OCI-LY1 (cell line): ENCODE measurements around the gene BACE2.

Experiments
- H2AFZ ChIP-seq: fragments of 200-600 bp; sonication (generic), shearing (Covaris generic); 2 replicates; pipeline ENCODE4 v1.6.0; 2014; ENCODE audit warnings: antibody characterized with exemption, mild to moderate bottlenecking, low read length
- H3F3A ChIP-seq: fragments of 200-600 bp; sonication (generic), shearing (Covaris generic); 2 replicates; pipeline ENCODE4 v1.6.0; 2014; ENCODE audit warnings: mild to moderate bottlenecking, antibody characterized with exemption, low read length, moderate library complexity; ENCODE audit not compliant: insufficient read depth
- H3K27ac ChIP-seq: fragments of 200-600 bp; sonication (generic); 2 replicates; pipeline ENCODE4 v1.5.1; 2014; ENCODE audit warnings: low read length, mixed run types, mild to moderate bottlenecking, low read depth; ENCODE audit not compliant: poor library complexity, severe bottlenecking
- H3K27me3 ChIP-seq: fragments of 200-600 bp; sonication (generic); 2 replicates; pipeline ENCODE4 v1.6.0; 2014; ENCODE audit warnings: antibody characterized with exemption, mild to moderate bottlenecking, low read length, moderate library complexity; ENCODE audit not compliant: insufficient read depth
- H3K36me3 ChIP-seq: fragments of 200-600 bp; sonication (generic); 2 replicates; pipeline ENCODE4 v1.6.1; 2014; ENCODE audit warnings: mild to moderate bottlenecking, antibody characterized with exemption, low read length, moderate library complexity, mixed read lengths; ENCODE audit not compliant: insufficient read depth
- H3K4me1 ChIP-seq: fragments of 200-600 bp; sonication (generic); 2 replicates; pipeline ENCODE4 v1.5.1; 2014; ENCODE audit warnings: mild to moderate bottlenecking, low read length, moderate library complexity; ENCODE audit not compliant: insufficient read depth, severe bottlenecking
- H3K4me2 ChIP-seq: fragments of 200-600 bp; sonication (generic), shearing (Covaris generic); 2 replicates; pipeline ENCODE4 v1.6.1; 2014; ENCODE audit warnings: low read length
- H3K4me3 ChIP-seq: fragments of 200-600 bp; sonication (generic); 2 replicates; pipeline ENCODE4 v1.5.1; 2014; ENCODE audit warnings: low read length, low read depth, mild to moderate bottlenecking, mixed read lengths; ENCODE audit not compliant: poor library complexity, severe bottlenecking
- H3K79me2 ChIP-seq: fragments of 200-600 bp; shearing (Covaris generic); 2 replicates; pipeline ENCODE4 v1.6.1; 2016; ENCODE audit warnings: mixed run types, low read length, mixed read lengths; ENCODE audit not compliant: insufficient read depth
- H3K9ac ChIP-seq: fragments of 200-600 bp; sonication (generic), shearing (Covaris generic); 2 replicates; pipeline ENCODE4 v1.6.1; 2014; ENCODE audit warnings: mild to moderate bottlenecking, low read length, mixed read lengths
- H3K9me2 ChIP-seq: fragments of 200-600 bp; sonication (generic), shearing (Covaris generic); 2 replicates; pipeline ENCODE4 v1.6.1; 2014; ENCODE audit warnings: low read depth, mild to moderate bottlenecking, low read length, mixed read lengths
- H3K9me3 ChIP-seq: fragments of 200-600 bp; shearing (Covaris generic); 2 replicates; pipeline ENCODE4 v1.6.1; 2014; ENCODE audit warnings: low read length, mixed read lengths
- H4K20me1 ChIP-seq: fragments of 200-600 bp; sonication (generic), shearing (Covaris generic); 2 replicates; pipeline ENCODE4 v1.6.0; 2016; ENCODE audit warnings: mild to moderate bottlenecking, low read length; ENCODE audit not compliant: insufficient read depth
- EZH2 ChIP-seq: fragments of 200-600 bp; sonication (generic), shearing (Covaris generic); IDR thresholded peaks from 2 replicates; pipeline ENCODE4 v1.8.0; 2017; ENCODE audit warnings: borderline replicate concordance, mixed run types, mild to moderate bottlenecking, antibody characterized with exemption, low read length, moderate library complexity, mixed read lengths
- TF ChIP-seq, protein P1 (sequence below): fragments of 200-600 bp; sonication (generic), shearing (Covaris generic); IDR thresholded peaks from 2 replicates; pipeline ENCODE4 v1.5.1; 2017; ENCODE audit warnings: mild to moderate bottlenecking, antibody characterized with exemption, low read length, moderate library complexity, mixed read lengths

The BACE2 gene

DNA sequence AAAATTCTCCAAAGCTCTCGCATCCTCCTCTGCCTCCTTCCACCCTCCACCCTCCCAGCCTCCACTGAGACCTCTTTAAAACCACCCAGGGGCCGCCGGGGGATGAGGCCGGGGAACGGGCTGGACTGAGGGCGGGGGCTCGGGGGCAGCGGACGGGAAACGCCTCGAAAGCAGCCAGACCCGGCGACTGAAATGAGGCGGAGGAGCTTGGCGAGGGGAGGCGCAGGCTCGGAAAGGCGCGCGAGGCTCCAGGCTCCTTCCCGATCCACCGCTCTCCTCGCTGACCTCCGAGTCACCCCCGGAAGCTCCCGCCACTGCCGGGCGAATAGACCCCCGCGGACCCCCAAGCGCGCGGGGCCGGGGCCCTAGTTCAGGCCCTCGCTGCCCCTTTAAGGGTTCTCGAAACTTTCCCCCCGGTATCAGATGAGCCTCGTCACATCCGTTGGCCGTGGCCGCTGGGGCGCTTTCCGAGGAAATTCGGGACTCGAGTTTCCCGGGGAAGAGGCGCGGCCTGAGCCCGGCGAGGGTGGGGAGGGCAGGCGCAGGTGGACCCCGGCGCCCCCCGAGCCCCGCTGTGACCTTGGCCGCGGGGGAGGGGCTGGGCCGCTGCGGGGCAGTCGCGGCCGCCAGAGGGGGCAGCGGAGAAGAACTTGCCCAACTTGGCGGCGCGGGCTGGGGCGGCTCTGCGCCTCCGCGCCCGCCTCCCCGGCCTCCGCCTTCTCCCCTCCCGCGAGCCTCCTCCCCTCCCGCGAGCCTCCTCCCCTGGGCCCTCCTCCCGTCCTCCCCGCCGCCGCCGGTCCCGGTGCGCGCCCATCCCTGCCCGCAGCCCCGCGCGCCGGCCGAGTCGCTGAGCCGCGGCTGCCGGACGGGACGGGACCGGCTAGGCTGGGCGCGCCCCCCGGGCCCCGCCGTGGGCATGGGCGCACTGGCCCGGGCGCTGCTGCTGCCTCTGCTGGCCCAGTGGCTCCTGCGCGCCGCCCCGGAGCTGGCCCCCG, at the start of gene BACE2:
Gene BACE2 (plus strand): TSS at position 813 of the 995 bp plus-strand sequence. CDS start 104 bp downstream, at position 917.
- H3K36me3 ChIP-seq, result no peaks in the 10 kb centered on the region
- H3K79me2 ChIP-seq, result no peaks in the 10 kb centered on the region
- no peak for TF ChIP-seq EZH2
- TF ChIP-seq, protein P1, sequence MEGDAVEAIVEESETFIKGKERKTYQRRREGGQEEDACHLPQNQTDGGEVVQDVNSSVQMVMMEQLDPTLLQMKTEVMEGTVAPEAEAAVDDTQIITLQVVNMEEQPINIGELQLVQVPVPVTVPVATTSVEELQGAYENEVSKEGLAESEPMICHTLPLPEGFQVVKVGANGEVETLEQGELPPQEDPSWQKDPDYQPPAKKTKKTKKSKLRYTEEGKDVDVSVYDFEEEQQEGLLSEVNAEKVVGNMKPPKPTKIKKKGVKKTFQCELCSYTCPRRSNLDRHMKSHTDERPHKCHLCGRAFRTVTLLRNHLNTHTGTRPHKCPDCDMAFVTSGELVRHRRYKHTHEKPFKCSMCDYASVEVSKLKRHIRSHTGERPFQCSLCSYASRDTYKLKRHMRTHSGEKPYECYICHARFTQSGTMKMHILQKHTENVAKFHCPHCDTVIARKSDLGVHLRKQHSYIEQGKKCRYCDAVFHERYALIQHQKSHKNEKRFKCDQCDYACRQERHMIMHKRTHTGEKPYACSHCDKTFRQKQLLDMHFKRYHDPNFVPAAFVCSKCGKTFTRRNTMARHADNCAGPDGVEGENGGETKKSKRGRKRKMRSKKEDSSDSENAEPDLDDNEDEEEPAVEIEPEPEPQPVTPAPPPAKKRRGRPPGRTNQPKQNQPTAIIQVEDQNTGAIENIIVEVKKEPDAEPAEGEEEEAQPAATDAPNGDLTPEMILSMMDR, result no peak
- no peaks in the 10 kb centered on the region for H3K4me1 ChIP-seq
- no peak within 1 kb of the TSS for H2AFZ ChIP-seq
- H3K4me3 ChIP-seq, result no peak within 1 kb of the TSS
- H3F3A ChIP-seq, result no peaks in the 10 kb centered on the region
- no peak within 1 kb of the TSS for H3K9ac ChIP-seq
- no peaks in the 10 kb centered on the region for H4K20me1 ChIP-seq
- no peak within 1 kb of the TSS for H3K4me2 ChIP-seq
- H3K9me3 ChIP-seq, result no peaks in the 10 kb centered on the region
- H3K9me2 ChIP-seq, result no peaks in the 10 kb centered on the region
- H3K27me3 ChIP-seq, result no peaks in the 10 kb centered on the region
- no peak within 1 kb of the TSS for H3K27ac ChIP-seq

DNA sequence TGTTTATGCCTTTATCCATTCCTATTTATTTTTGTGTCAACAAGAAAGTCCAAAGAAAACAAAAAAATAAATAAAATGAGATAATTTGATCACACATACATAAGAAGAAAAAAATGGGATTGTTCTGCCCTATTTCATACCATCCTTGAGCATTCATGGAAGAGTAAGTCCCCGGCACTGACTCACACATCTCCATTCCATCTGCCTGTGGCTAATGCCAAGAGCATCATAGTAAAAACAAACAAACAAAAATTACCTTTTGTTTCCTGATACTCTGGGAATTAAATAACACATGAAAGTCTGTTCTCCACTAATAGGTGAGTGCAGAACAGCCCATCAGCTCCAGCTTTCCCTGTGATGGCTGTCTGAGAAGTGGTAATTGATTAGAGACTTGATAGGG, 48.1 kb upstream of the BACE2 start:
- no peak overlapping the region for H3K27ac ChIP-seq
- H4K20me1 ChIP-seq, result no peaks in the 10 kb centered on the region
- no peak overlapping the region for H3K4me3 ChIP-seq
- no peaks in the 10 kb centered on the region for H3K27me3 ChIP-seq
- H2AFZ ChIP-seq, result no peak overlapping the region
- no peaks in the 10 kb centered on the region for H3F3A ChIP-seq
- H3K79me2 ChIP-seq, result no peaks in the 10 kb centered on the region
- no peaks in the 10 kb centered on the region for H3K36me3 ChIP-seq
- no peaks in the 10 kb centered on the region for H3K4me1 ChIP-seq
- no peaks in the 10 kb centered on the region for H3K9me2 ChIP-seq
- H3K4me2 ChIP-seq, result no peak overlapping the region
- TF ChIP-seq EZH2, result no peak
- TF ChIP-seq, protein P1, result no peak
- H3K9me3 ChIP-seq, result no peaks in the 10 kb centered on the region
- no peak overlapping the region for H3K9ac ChIP-seq

DNA sequence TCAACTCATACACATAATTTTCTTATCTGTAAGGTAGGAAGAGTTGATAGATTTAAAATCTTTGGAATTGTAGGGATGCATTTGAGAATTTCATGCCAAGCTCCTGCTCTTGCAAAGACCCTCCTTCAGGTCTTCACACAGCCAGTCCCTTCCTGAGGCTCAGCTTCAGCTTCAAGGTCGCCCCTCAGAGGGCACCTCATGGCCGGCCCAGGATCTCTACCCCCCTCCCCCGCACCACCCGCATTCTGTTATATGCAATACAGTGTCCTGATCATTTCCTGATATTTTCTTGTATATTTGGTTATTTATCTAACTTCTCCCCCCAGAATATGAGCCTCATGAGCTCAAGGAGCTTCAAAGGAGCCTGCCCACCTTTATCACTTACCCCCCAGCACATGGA, 47.0 kb upstream of the BACE2 start:
- Histone ChIP-seq H3K9ac (no peak overlapping the region), H3K27me3 (no peaks in the 10 kb centered on the region), H3K36me3 (no peaks in the 10 kb centered on the region), H3K4me1 (no peaks in the 10 kb centered on the region), H3K4me3 (no peak overlapping the region), H4K20me1 (no peaks in the 10 kb centered on the region), H3K4me2 (no peak overlapping the region), H3K27ac (no peak overlapping the region), H3K9me3 (no peaks in the 10 kb centered on the region), H3F3A (no peaks in the 10 kb centered on the region), H3K9me2 (no peaks in the 10 kb centered on the region), H3K79me2 (no peaks in the 10 kb centered on the region), H2AFZ (no peak overlapping the region)
- TF ChIP-seq, protein P1, result no peak
- TF ChIP-seq EZH2, result no peak
